Activated T-helper 2 cell treated with anti-CD3 and anti-CD28 coated beads, Interferon-gamma antibody, Interleukin-2, Interleukin-4, amounts not matched to agents 10 μg/mL and 5 μg/mL and 100 μg/mL, durations not matched to agents 14 hours and 24 hours and 36 hours (primary cell): ENCODE data around the gene RAB6B. TPM values are rescaled to one million over a fixed set of nuclear protein-coding genes. Genes with fewer than 3 reads are reported as not detected.

ENCODE experiments used
- DNase-seq: peaks from one replicate; pipeline ENCODE4 v3.0.0; 2021; ENCODE audit warnings: low spot score
- H3K27ac Mint-ChIP-seq: one replicate; pipeline ENCODE4 v1.8.0; 2021; ENCODE audit warnings: mixed read lengths
- H3K27me3 Mint-ChIP-seq: one replicate; pipeline ENCODE4 v1.8.0; 2021; ENCODE audit warnings: low read depth, mixed read lengths
- H3K36me3 Mint-ChIP-seq: one replicate; pipeline ENCODE4 v1.8.0; 2021; ENCODE audit warnings: low read depth, mixed read lengths
- H3K4me1 Mint-ChIP-seq: one replicate; pipeline ENCODE4 v1.8.0; 2021; ENCODE audit warnings: low read depth, mixed read lengths
- H3K4me3 Mint-ChIP-seq: one replicate; pipeline ENCODE4 v1.8.0; 2021; ENCODE audit warnings: low read depth, mild to moderate bottlenecking, moderate library complexity, mixed read lengths
- H3K9me3 Mint-ChIP-seq: one replicate; pipeline ENCODE4 v1.8.0; 2021; ENCODE audit warnings: mixed read lengths
- intact Hi-C: fragments of 100-400 bp; cut with micrococcal nuclease; formaldehyde crosslinking; loops from one replicate; pipeline ENCODE4 v1.15.1; 2023
- total RNA-seq: library from RNA; stranded (reverse); gene quantifications from 2 replicates; pipeline ENCODE4 v1.2.3, GENCODE V29; 2022

Gene RAB6B
- total RNA-seq, 1 donor from 2014 or later: 7.6 TPM

- H3K27me3 Mint-ChIP-seq: no peaks in the 10 kb centered on the region
- no peaks in the 10 kb centered on the region for H3K9me3 Mint-ChIP-seq
- H3K4me3 Mint-ChIP-seq: no peak overlapping the region
- no peak for DNase-seq
- H3K36me3 Mint-ChIP-seq: no peaks in the 10 kb centered on the region
- intact Hi-C loops: no loop called here
- H3K27ac Mint-ChIP-seq: no peak overlapping the region
- no peaks in the 10 kb centered on the region for H3K4me1 Mint-ChIP-seq
These were observed 59.1 kb downstream of the RAB6B start for GRCh38 chr3:133836497-133837158.

- intact Hi-C loops: no loop called here
- H3K4me1 Mint-ChIP-seq: no peaks in the 10 kb centered on the region
- no peaks in the 10 kb centered on the region for H3K9me3 Mint-ChIP-seq
- no peaks in the 10 kb centered on the region for H3K36me3 Mint-ChIP-seq
- no peaks in the 10 kb centered on the region for H3K27me3 Mint-ChIP-seq
- H3K27ac Mint-ChIP-seq: no peak overlapping the region
- no peak for DNase-seq
- H3K4me3 Mint-ChIP-seq: no peak overlapping the region
These were observed 59.7 kb downstream of the RAB6B start for GRCh38 chr3:133835961-133836360.

GRCh38 chr3:133835418-133835743 is 60.3 kb downstream of the RAB6B start:
- DNase-seq: no peak
- Mint-ChIP-seq H3K4me1 (no peaks in the 10 kb centered on the region), H3K36me3 (no peaks in the 10 kb centered on the region), H3K9me3 (no peaks in the 10 kb centered on the region), H3K27ac (no peak overlapping the region), H3K4me3 (no peak overlapping the region), H3K27me3 (no peaks in the 10 kb centered on the region)
- intact Hi-C loops: no loop called here

GRCh38 chr3:133834621-133835417 is 60.9 kb downstream of the RAB6B start:
- DNase-seq: no peak
- H3K36me3 Mint-ChIP-seq: no peaks in the 10 kb centered on the region
- H3K9me3 Mint-ChIP-seq: no peaks in the 10 kb centered on the region
- H3K27me3 Mint-ChIP-seq: no peaks in the 10 kb centered on the region
- H3K4me1 Mint-ChIP-seq: no peaks in the 10 kb centered on the region
- H3K4me3 Mint-ChIP-seq: no peak overlapping the region
- no peak overlapping the region for H3K27ac Mint-ChIP-seq
- intact Hi-C loops: no loop called here

- Mint-ChIP-seq H3K27ac (no peak overlapping the region), H3K27me3 (no peaks in the 10 kb centered on the region), H3K9me3 (no peaks in the 10 kb centered on the region), H3K36me3 (no peaks in the 10 kb centered on the region), H3K4me3 (no peak overlapping the region), H3K4me1 (no peaks in the 10 kb centered on the region)
- no peak for DNase-seq
- intact Hi-C loops: no loop called here
These were observed 61.6 kb downstream of the RAB6B start for GRCh38 chr3:133833880-133834620.

DNA sequence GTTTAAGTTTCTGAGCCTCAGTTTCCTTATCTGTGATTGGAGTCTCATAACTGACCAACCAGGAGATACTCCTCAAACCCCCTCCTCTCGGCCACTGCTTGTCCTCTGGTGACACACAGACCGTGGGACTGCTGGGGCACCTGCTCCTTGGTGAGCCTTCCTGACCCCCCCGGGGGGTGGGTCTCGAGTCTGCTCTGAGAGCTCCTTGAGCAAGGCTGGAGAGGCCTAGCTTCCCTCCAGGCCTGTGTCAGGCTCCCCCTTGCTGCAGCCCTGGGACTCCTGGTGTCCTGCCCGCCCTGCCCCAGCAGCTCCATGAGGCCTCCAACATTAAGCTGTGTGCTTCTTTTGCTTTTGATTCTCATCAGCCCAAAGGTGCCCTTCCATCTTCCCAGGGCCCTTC is 62.4 kb downstream of the RAB6B start:
- no peaks in the 10 kb centered on the region for H3K9me3 Mint-ChIP-seq
- intact Hi-C loops: no loop called here
- DNase-seq: no peak
- H3K27me3 Mint-ChIP-seq: no peaks in the 10 kb centered on the region
- no peaks in the 10 kb centered on the region for H3K4me1 Mint-ChIP-seq
- no peak overlapping the region for H3K4me3 Mint-ChIP-seq
- H3K27ac Mint-ChIP-seq: no peak overlapping the region
- no peaks in the 10 kb centered on the region for H3K36me3 Mint-ChIP-seq

DNA sequence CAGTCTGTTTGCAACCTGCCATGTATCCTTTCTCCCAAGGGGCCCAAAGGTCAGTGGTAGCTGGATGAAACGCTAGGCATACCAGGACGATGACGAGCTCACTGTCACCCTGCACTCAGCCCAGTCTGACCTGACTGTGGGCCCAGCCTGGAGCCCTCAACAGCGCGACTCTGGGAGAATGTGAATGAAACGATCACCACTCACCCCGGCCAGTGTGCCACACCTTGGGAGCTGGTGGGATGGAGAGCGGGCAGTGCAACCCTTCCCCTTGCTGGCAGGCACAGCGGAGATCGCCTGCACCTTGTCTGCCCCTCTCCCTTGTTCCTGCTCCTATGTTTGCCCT is 62.9 kb downstream of the RAB6B start:
- Mint-ChIP-seq H3K36me3 (no peaks in the 10 kb centered on the region), H3K4me1 (no peaks in the 10 kb centered on the region), H3K4me3 (no peak overlapping the region), H3K9me3 (no peaks in the 10 kb centered on the region), H3K27ac (no peak overlapping the region), H3K27me3 (no peaks in the 10 kb centered on the region)
- DNase-seq: no peak
- intact Hi-C loops: no loop called here

GRCh38 chr3:133831966-133832801 is 63.5 kb downstream of the RAB6B start:
- Mint-ChIP-seq H3K27me3 (no peaks in the 10 kb centered on the region), H3K36me3 (no peaks in the 10 kb centered on the region), H3K9me3 (no peaks in the 10 kb centered on the region), H3K27ac (no peak overlapping the region), H3K4me3 (no peak overlapping the region), H3K4me1 (no peaks in the 10 kb centered on the region)
- no peak for DNase-seq
- intact Hi-C loops: no loop called here

DNA sequence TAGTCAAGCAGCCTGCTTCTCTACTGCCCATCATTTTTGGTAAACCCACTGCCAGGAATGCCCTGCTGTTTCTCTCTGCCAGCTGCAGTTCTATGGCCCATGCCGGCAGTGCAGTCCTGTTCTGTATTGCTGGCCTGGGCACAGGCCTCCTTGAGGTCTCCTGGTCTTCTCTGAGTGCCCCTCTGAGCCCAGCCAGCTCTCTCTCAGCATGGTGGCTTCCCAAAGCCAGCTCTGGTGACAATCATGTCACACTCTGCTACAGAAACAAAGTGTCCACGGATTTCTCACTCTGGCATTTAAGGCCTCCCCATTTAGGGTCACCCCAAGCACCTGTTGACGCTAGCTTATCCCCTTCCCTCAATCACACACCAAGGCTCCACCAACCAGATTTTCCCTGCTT is 65.6 kb downstream of the RAB6B start:
- no peaks in the 10 kb centered on the region for H3K4me1 Mint-ChIP-seq
- intact Hi-C loops: no loop called here
- no peak overlapping the region for H3K4me3 Mint-ChIP-seq
- DNase-seq: no peak
- peaks cover 10% of the 10 kb centered on the region for H3K36me3 Mint-ChIP-seq
- no peaks in the 10 kb centered on the region for H3K9me3 Mint-ChIP-seq
- no peaks in the 10 kb centered on the region for H3K27me3 Mint-ChIP-seq
- H3K27ac Mint-ChIP-seq: no peak overlapping the region

GRCh38 chr3:133829310-133829707 is 66.4 kb downstream of the RAB6B start:
- Mint-ChIP-seq H3K36me3 (peaks cover 12% of the 10 kb centered on the region), H3K27me3 (no peaks in the 10 kb centered on the region), H3K4me3 (no peak overlapping the region), H3K27ac (no peak overlapping the region), H3K4me1 (no peaks in the 10 kb centered on the region), H3K9me3 (no peaks in the 10 kb centered on the region)
- intact Hi-C loops: no loop called here
- DNase-seq: no peak

- DNase-seq: no peak
- no peak overlapping the region for H3K27ac Mint-ChIP-seq
- no peaks in the 10 kb centered on the region for H3K27me3 Mint-ChIP-seq
- H3K4me3 Mint-ChIP-seq: no peak overlapping the region
- H3K9me3 Mint-ChIP-seq: no peaks in the 10 kb centered on the region
- peaks cover 17% of the 10 kb centered on the region for H3K36me3 Mint-ChIP-seq
- intact Hi-C loops: no loop called here
- H3K4me1 Mint-ChIP-seq: no peaks in the 10 kb centered on the region
These were observed 66.9 kb downstream of the RAB6B start for GRCh38 chr3:133828576-133829309.

- H3K4me3 Mint-ChIP-seq: no peak overlapping the region
- H3K4me1 Mint-ChIP-seq: no peaks in the 10 kb centered on the region
- H3K9me3 Mint-ChIP-seq: no peaks in the 10 kb centered on the region
- no peaks in the 10 kb centered on the region for H3K27me3 Mint-ChIP-seq
- intact Hi-C loops: no loop called here
- DNase-seq: no peak
- H3K36me3 Mint-ChIP-seq: peaks cover 26% of the 10 kb centered on the region
- no peak overlapping the region for H3K27ac Mint-ChIP-seq
These were observed 68.0 kb downstream of the RAB6B start for GRCh38 chr3:133827684-133828083.
